HAP-1 (cell line): ENCODE results near the gene PBX2.

Experiments used
- DNase-seq, 2 experiments: peaks; one replicate each; pipeline ENCODE4 v3.0.0-alpha.2; 2016 to 2020; ENCODE audit warnings: low spot score in 2 of 2
- H3K27me3 ChIP-seq: fragments of 250-450 bp; sonication (Bioruptor Pico); 2 replicates; pipeline ENCODE4 v1.5.1; 2020; ENCODE audit warnings: low read depth, mild to moderate bottlenecking, moderate library complexity
- H3K36me3 ChIP-seq: fragments of 250-450 bp; sonication (Bioruptor Pico); replicated peaks from 2 replicates; pipeline ENCODE4 v1.5.1; 2020; ENCODE audit warnings: mild to moderate bottlenecking
- H3K4me1 ChIP-seq: fragments of 250-450 bp; sonication (Bioruptor Pico); 2 replicates; pipeline ENCODE4 v1.5.1; 2020; ENCODE audit warnings: mild to moderate bottlenecking
- H3K4me3 ChIP-seq: fragments of 250-450 bp; sonication (Bioruptor Pico); 2 replicates; pipeline ENCODE4 v1.5.1; 2020; ENCODE audit warnings: mild to moderate bottlenecking, moderate library complexity
- H3K9me3 ChIP-seq: fragments of 250-450 bp; sonication (Bioruptor Pico); 2 replicates; pipeline ENCODE4 v1.5.1; 2020; ENCODE audit warnings: mild to moderate bottlenecking, moderate library complexity
- in situ Hi-C: fragments of 300-500 bp; cut with MboI; formaldehyde crosslinking; loops from 3 replicates; pipeline ENCODE4 v1.14.3; 2020; ENCODE audit warnings: low sequenced_read_pairs, inconsistent platforms, mixed read lengths

Gene PBX2

GRCh38 chr6:32166411-32167061 lies 23.5 kb downstream of the PBX2 start:
- no peak overlapping the region for H3K4me3 ChIP-seq
- H3K4me1 ChIP-seq: no peaks in the 10 kb centered on the region
- in situ Hi-C loops: no loop called here
- DNase-seq: no peak
- H3K9me3 ChIP-seq: no peaks in the 10 kb centered on the region
- peaks cover 52% of the 10 kb centered on the region for H3K36me3 ChIP-seq
- H3K27me3 ChIP-seq: no peaks in the 10 kb centered on the region

GRCh38 chr6:32164295-32164694 lies 25.7 kb downstream of the PBX2 start, which contains the start of gene EGFL8:
Gene EGFL8, plus strand, starts transcription at chr6:32164595. Its CDS starts 1,571 bp downstream, at chr6:32166166.
- in situ Hi-C loops: no loop called here

GRCh38 chr6:32163559-32164258 lies 26.3 kb downstream of the PBX2 start:
- H3K4me1 ChIP-seq: no peaks in the 10 kb centered on the region
- peaks cover 35% of the 10 kb centered on the region for H3K36me3 ChIP-seq
- no peaks in the 10 kb centered on the region for H3K27me3 ChIP-seq
- no peak overlapping the region for H3K4me3 ChIP-seq
- DNase-seq: no peak
- no peaks in the 10 kb centered on the region for H3K9me3 ChIP-seq
- in situ Hi-C loops: no loop called here

More at GRCh38 chr6:32164295-32164694, 25.7 kb downstream of the PBX2 start, which contains the start of gene EGFL8:
- H3K4me1 ChIP-seq: no peaks in the 10 kb centered on the region
- no peaks in the 10 kb centered on the region for H3K27me3 ChIP-seq
- no peaks in the 10 kb centered on the region for H3K9me3 ChIP-seq
- peaks cover 37% of the 10 kb centered on the region for H3K36me3 ChIP-seq
- no peak for DNase-seq
- H3K4me3 ChIP-seq: no peak within 1 kb of the TSS

- in situ Hi-C loops: no loop called here
- H3K4me3 ChIP-seq: no peak overlapping the region
- H3K4me1 ChIP-seq: peaks cover 8% of the 10 kb centered on the region
- peaks cover 37% of the 10 kb centered on the region for H3K36me3 ChIP-seq
- no peaks in the 10 kb centered on the region for H3K27me3 ChIP-seq
- H3K9me3 ChIP-seq: no peaks in the 10 kb centered on the region
- DNase-seq: no peak
Measured at GRCh38 chr6:32158052-32158451, 31.9 kb downstream of the PBX2 start.

GRCh38 chr6:32156891-32157290 lies 33.1 kb downstream of the PBX2 start:
- no peaks in the 10 kb centered on the region for H3K27me3 ChIP-seq
- in situ Hi-C loops: no loop called here
- H3K36me3 ChIP-seq: peaks cover 33% of the 10 kb centered on the region
- no peak overlapping the region for H3K4me3 ChIP-seq
- H3K9me3 ChIP-seq: no peaks in the 10 kb centered on the region
- peaks cover 9% of the 10 kb centered on the region for H3K4me1 ChIP-seq
- no peak for DNase-seq

GRCh38 chr6:32154514-32155161 lies 35.4 kb downstream of the PBX2 start:
- DNase-seq: peak; percentile 61 to 79

GRCh38 chr6:32153564-32154513 lies 36.2 kb downstream of the PBX2 start, which contains the start of gene PPT2:
Gene PPT2, plus strand, starts transcription at chr6:32154141. Its CDS starts 454 bp downstream, at chr6:32154595.
- in situ Hi-C loops: no loop called here
- DNase-seq: peak; percentile 87 to 94

More at GRCh38 chr6:32154514-32155161, 35.4 kb downstream of the PBX2 start:
- peaks cover 33% of the 10 kb centered on the region for H3K36me3 ChIP-seq
- H3K4me1 ChIP-seq: peaks cover 9% of the 10 kb centered on the region
- peak overlapping the region; percentile 87 for H3K4me3 ChIP-seq
- no peaks in the 10 kb centered on the region for H3K9me3 ChIP-seq
- in situ Hi-C loops: no loop called here
- H3K27me3 ChIP-seq: no peaks in the 10 kb centered on the region

GRCh38 chr6:32152769-32153563 lies 37.0 kb downstream of the PBX2 start:
- Histone ChIP-seq H3K4me3 (peak overlapping the region; percentile 87), H3K27me3 (no peaks in the 10 kb centered on the region), H3K9me3 (no peaks in the 10 kb centered on the region), H3K36me3 (peaks cover 22% of the 10 kb centered on the region), H3K4me1 (peaks cover 9% of the 10 kb centered on the region)
- no peak for DNase-seq
- in situ Hi-C loops: no loop called here

More at GRCh38 chr6:32153564-32154513, 36.2 kb downstream of the PBX2 start, which contains the start of gene PPT2:
- Histone ChIP-seq H3K4me1 (peaks cover 9% of the 10 kb centered on the region), H3K4me3 (peak within 1 kb of the TSS; percentile 87), H3K36me3 (peaks cover 30% of the 10 kb centered on the region), H3K27me3 (no peaks in the 10 kb centered on the region), H3K9me3 (no peaks in the 10 kb centered on the region)

- no peak within 1 kb of the TSS for H3K4me3 ChIP-seq
- in situ Hi-C loops: no loop called here
- H3K4me1 ChIP-seq: peaks cover 9% of the 10 kb centered on the region
- no peaks in the 10 kb centered on the region for H3K9me3 ChIP-seq
- H3K36me3 ChIP-seq: peaks cover 13% of the 10 kb centered on the region
- DNase-seq: no peak
- H3K27me3 ChIP-seq: no peaks in the 10 kb centered on the region
Measured at GRCh38 chr6:32151863-32152768, 37.9 kb downstream of the PBX2 start, which contains the start of gene PRRT1. Gene PRRT1, minus strand, starts transcription at chr6:32151939. Its CDS starts 112 bp downstream, at chr6:32151827.

- H3K36me3 ChIP-seq: peaks cover 5% of the 10 kb centered on the region; the same call in 1 of the 2 replicates
- H3K9me3 ChIP-seq: no peaks in the 10 kb centered on the region
- peaks cover under 1% of the 10 kb centered on the region; the same call in 1 of the 2 replicates for H3K27me3 ChIP-seq
- in situ Hi-C loops: no loop called here
- no peak for DNase-seq
- peaks cover 9% of the 10 kb centered on the region for H3K4me1 ChIP-seq
- no peak overlapping the region for H3K4me3 ChIP-seq
Measured at GRCh38 chr6:32151181-32151862, 38.7 kb downstream of the PBX2 start.
